Ovary (tissue), 9 donors: Measurements from ENCODE around the gene SLC4A5. TPM values are rescaled to one million over a fixed set of nuclear protein-coding genes. Genes with fewer than 3 reads are reported as not detected.
"Not testable (repeated sequence)": the region's sequence is repeated elsewhere in the genome, so short reads cannot be mapped to it uniquely, and the experiment has no call there.

Experiments used
- DNase-seq, 5 donors: peaks; one replicate each; pipeline ENCODE4 v3.0.0-alpha.2; 2019 to 2020
- H3K27ac ChIP-seq, 2 donors: fragments of 200-600 bp; one replicate each; pipeline versions ENCODE4 v1.5.1 to v1.8.0; 2019 to 2022
- H3K27me3 ChIP-seq: fragments of 200-600 bp; one replicate; pipeline ENCODE4 v1.8.0; 2022
- H3K36me3 ChIP-seq: fragments of 200-600 bp; sonication (generic); one replicate; pipeline ENCODE4 v1.5.1; 2019
- H3K4me1 ChIP-seq: one replicate; pipeline ENCODE4 v1.8.1; 2013; ENCODE audit warnings: mild to moderate bottlenecking, moderate library complexity; ENCODE audit not compliant: insufficient read depth
- H3K4me3 ChIP-seq: fragments of 200-600 bp; sonication (generic); one replicate; pipeline ENCODE4 v1.5.1; 2017
- H3K9me3 ChIP-seq, 2 donors: fragments of 200-600 bp in 1 of 2; sonication (generic) in 1 of 2; one replicate each; pipeline versions ENCODE4 v1.5.1 to v1.8.1; 2013 to 2019; ENCODE audit warnings: mild to moderate bottlenecking in 1 of 2, moderate library complexity in 1 of 2
- EP300 ChIP-seq: sonication (generic); formaldehyde crosslinking; IDR thresholded peaks from one replicate; pipeline ENCODE4 v1.6.1; 2017; ENCODE audit warnings: antibody characterized with exemption
- POLR2A ChIP-seq: fragments of 450-650 bp; IDR thresholded peaks from one replicate; pipeline ENCODE4 v1.6.1; 2017; ENCODE audit warnings: antibody characterized with exemption, mild to moderate bottlenecking, moderate library complexity
- WGBS, 3 donors: extraction: QIAGEN DNeasy Blood & Tissue Kit in 1 of 3; methylation state at CpG; one replicate each; pipeline versions ENCODE4 v1.1.5 to v1.1.7; 2013 to 2017; 5-methylcytosine and 5-hydroxymethylcytosine counted together
- intact Hi-C, 4 donors: fragments of 100-400 bp; cut with DNase I; formaldehyde crosslinking; loops; one replicate each; pipeline versions ENCODE4 v1.11.0 to v1.15.1; 2022 to 2023
- polyA plus RNA-seq, 2 donors: library from polyadenylated mRNA; stranded (reverse); fragments of 200-250 nt in 1 of 2; fragments of 350-450 nt in 1 of 2; fragmentation: Illumina TruSeq in 1 of 2; extraction: RNeasy Lipid Tissue Mini Kit (QIAGEN cat#74804) in 1 of 2; gene quantifications; one replicate each; pipeline ENCODE4 v1.2.3, GENCODE V29; 2013 to 2014
- total RNA-seq, 7 donors: library from RNA; depleted of rRNA in 2 of 7; stranded (reverse); fragments of >200 nt in 2 of 7; fragmentation: NEBNext Ultra II Directional in 3 of 7; extraction: Animal tissue kit (Norgen Biotek cat#: 25700) in 3 of 7; gene quantifications; one replicate each; pipeline versions ENCODE4 v1.1.0 to v1.2.4, GENCODE V29; 2016 to 2023
- TF ChIP-seq, protein P1 (sequence below), 3 donors: fragments of 450-650 bp in 2 of 3; fragments of 200-600 bp in 1 of 3; IDR thresholded peaks; one replicate each; pipeline versions ENCODE4 v1.5.1 to v1.8.0; 2016 to 2022; ENCODE audit warnings: antibody characterized with exemption in 3 of 3, mild to moderate bottlenecking in 1 of 3
- donor health status: DM: no; HTN: no; CAD: no; lungs with moderate emphysema.
- donor health status: DM: no; HTN: no; CAD: no.
- donor health status: Bipolar disorder and iron deficiency.
- donor health status: DM: yes; HTN: yes; CAD: no.
- donor health status: DM: no; HTN: no; CAD: no.
- donor health status: DM: yes; HTN: yes; CAD: no.

SLC4A5 gene
- total and polyA plus RNA-seq, 9 donors = 1.1 to 6.3 (median 2.4) TPM

DNA sequence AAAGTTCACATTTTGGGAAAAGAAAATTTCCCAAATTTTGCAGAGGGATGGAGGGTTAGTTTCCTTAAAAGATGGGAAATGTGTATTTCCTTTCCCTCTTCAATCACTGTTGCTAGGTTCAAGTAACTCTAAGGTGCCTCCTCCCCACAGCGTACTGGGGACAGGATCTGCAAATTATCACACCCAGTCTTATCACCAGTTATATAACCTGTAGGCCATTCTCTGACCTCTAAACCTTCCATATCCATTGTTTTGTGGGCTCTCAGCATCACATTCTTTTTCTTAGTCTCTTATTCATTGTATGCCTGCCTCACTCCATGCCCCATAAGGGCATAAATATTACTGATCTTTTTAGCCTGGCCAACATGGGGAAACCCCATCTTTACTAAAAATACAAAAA lies 148.4 kb downstream of the SLC4A5 start:
- H3K27me3 ChIP-seq = no peaks in the 10 kb centered on the region
- H3K36me3 ChIP-seq = no peaks in the 10 kb centered on the region
- 77 to 96% (median 86%) methylated on average over 1 of the region's 1 CpG for WGBS, 3 donors
- no peak overlapping the region for H3K4me3 ChIP-seq
- peaks cover 2% of the 10 kb centered on the region for H3K4me1 ChIP-seq
- TF ChIP-seq POLR2A = no peak
- TF ChIP-seq, protein P1, sequence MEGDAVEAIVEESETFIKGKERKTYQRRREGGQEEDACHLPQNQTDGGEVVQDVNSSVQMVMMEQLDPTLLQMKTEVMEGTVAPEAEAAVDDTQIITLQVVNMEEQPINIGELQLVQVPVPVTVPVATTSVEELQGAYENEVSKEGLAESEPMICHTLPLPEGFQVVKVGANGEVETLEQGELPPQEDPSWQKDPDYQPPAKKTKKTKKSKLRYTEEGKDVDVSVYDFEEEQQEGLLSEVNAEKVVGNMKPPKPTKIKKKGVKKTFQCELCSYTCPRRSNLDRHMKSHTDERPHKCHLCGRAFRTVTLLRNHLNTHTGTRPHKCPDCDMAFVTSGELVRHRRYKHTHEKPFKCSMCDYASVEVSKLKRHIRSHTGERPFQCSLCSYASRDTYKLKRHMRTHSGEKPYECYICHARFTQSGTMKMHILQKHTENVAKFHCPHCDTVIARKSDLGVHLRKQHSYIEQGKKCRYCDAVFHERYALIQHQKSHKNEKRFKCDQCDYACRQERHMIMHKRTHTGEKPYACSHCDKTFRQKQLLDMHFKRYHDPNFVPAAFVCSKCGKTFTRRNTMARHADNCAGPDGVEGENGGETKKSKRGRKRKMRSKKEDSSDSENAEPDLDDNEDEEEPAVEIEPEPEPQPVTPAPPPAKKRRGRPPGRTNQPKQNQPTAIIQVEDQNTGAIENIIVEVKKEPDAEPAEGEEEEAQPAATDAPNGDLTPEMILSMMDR (IDR thresholded peaks at IDR 0.05) = no peak
- TF ChIP-seq EP300 = no peak
- no peak for DNase-seq
- intact Hi-C loops = no loop called here
- H3K27ac ChIP-seq = no peak overlapping the region
- H3K9me3 ChIP-seq = no peaks in the 10 kb centered on the region

DNA sequence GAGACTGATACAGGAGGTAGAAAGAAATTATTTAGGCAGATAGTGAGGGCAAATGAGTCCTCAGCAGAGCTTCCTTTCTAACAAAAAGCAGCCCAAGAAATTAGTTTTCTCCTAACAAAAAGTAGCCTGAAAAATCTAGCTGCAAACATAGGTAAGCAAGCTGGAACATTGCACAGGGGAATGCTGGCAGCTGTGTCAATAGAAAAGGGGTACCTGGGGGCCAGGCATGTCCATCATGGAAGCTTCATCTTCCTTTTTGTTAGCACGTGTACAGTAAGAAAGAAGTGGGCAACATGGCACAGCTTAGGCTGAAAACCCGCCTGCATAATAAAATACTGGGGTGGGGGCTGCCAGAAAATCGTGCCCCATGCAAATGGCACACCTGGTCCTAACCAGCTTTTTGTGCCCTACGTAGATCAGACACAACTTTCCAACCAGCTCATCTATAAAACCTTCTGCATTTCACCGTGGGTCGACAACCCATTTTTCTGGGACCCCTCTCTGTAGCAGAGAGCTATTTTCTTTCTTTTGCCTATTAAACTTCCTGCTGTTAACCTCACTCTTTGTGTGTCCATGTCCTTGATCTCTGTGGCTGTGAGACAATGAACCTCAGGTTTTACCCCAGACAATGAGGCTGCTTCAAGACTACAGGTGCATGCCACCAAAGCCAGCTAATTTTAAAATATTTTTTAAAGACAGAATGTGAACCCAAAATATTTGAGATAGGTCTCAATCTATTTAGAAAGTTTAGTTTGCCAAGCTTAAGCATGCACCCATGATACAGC lies 151.4 kb downstream of the SLC4A5 start:
- DNase-seq = no peak
- H3K9me3 ChIP-seq = no peaks in the 10 kb centered on the region
- no peaks in the 10 kb centered on the region for H3K4me1 ChIP-seq
- no peak for TF ChIP-seq POLR2A
- no peak for TF ChIP-seq EP300
- TF ChIP-seq, protein P1 (IDR thresholded peaks at IDR 0.05) = no peak
- WGBS, 3 donors = 59 to 78% (median 72%) methylated on average over 6 of the region's 6 CpGs
- H3K27ac ChIP-seq = no peak overlapping the region
- intact Hi-C loops = no loop called here
- H3K36me3 ChIP-seq = no peaks in the 10 kb centered on the region
- H3K27me3 ChIP-seq = no peaks in the 10 kb centered on the region
- no peak overlapping the region for H3K4me3 ChIP-seq

DNA sequence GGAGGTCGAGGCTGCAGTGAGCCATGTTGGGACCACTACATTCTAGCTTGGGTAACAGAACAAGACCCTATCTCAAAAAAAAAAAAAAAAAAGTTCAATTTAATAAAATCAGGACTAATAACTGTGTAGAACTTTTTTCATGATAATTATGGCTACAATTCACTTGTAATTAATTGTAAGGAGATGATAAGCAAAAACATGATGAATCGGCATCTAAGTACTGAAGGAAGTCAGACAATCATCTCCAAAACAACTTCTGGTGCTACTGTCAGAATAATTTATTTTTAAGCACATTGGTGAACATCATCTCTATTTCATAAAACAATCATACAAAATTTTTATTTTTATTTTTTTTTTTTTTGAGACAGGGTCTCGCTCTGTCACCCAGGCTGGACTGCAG lies 154.5 kb downstream of the SLC4A5 start:
- Histone ChIP-seq H3K27me3 (no peaks in the 10 kb centered on the region), H3K4me1 (no peaks in the 10 kb centered on the region), H3K36me3 (no peaks in the 10 kb centered on the region), H3K9me3 (no peaks in the 10 kb centered on the region), H3K4me3 (no peak overlapping the region), H3K27ac (no peak overlapping the region)
- TF ChIP-seq EP300 (no peak), POLR2A (no peak)
- TF ChIP-seq, protein P1 (IDR thresholded peaks at IDR 0.05) = no peak
- 87 to 90% (median 88%) methylated on average over 3 of the region's 3 CpGs for WGBS, 3 donors
- no peak for DNase-seq
- intact Hi-C loops = no loop called here

DNA sequence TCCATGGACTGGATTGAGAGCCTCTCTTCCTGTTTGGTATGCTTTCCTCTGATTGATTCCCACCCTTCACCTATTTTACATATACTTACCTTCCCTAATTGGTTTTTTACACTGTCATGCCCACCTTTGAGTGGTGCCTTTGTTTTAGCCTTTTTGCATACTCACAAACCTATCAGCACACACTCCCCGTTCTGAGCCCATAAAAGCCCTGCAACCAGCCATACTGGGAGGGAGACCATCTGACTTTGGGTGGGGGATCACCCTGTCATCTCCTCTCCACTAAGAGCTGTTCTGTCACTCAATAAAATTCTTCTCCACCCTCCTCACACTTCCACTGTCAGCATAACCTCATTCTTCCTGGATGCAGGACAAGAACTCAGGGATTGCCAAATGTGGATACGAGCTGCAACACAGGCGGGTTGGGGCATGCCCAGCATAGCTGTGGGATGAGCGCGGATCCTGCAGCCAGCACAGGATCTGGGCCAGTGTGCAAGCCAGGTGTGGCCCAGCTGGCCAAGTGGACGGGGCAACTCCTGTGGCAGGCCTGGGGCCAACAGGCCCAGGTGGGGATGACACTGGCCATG lies 155.1 kb downstream of the SLC4A5 start:
- no peak for DNase-seq
- no peak overlapping the region for H3K27ac ChIP-seq
- no peak overlapping the region for H3K4me3 ChIP-seq
- H3K9me3 ChIP-seq = no peaks in the 10 kb centered on the region
- no peaks in the 10 kb centered on the region for H3K27me3 ChIP-seq
- WGBS, 3 donors = 76 to 82% (median 81%) methylated on average over 6 of the region's 6 CpGs
- no peaks in the 10 kb centered on the region for H3K36me3 ChIP-seq
- no peaks in the 10 kb centered on the region for H3K4me1 ChIP-seq
- intact Hi-C loops = no loop called here
- TF ChIP-seq, protein P1 (IDR thresholded peaks at IDR 0.05) = no peak
- TF ChIP-seq EP300 = no peak
- TF ChIP-seq POLR2A = no peak

DNA sequence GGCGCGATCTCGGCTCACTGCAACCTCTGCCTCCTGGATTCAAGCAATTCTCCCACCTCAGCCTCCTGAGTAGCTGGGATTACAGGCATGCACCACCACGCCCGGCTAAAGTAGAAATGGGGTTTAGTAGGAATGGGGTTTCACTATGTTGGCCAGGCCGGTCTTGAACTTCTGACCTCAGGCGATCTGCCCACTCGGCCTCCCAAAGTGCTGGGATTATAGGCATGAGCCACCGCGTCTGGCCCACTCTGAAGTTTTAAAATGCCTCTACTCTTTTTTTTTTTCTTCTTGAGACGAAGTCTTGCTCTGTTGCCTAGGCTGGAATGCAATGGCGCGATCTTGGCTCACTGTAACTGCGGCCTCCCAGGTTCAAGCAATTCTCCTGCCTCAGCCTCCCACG lies 156.5 kb downstream of the SLC4A5 start:
- H3K9me3 ChIP-seq, H3K27ac ChIP-seq, DNase-seq, H3K4me3 ChIP-seq, H3K36me3 ChIP-seq, intact Hi-C loops, H3K27me3 ChIP-seq, H3K4me1 ChIP-seq: not testable (repeated sequence)
- WGBS, 3 donors = 92 to 94% (median 94%) methylated on average over 15 of the region's 15 CpGs
